SK-N-SH (cell line): Measurements from ENCODE around the gene OR4K1. TPM values are rescaled to one million over a fixed set of nuclear protein-coding genes. Genes with fewer than 3 reads are reported as not detected.

Source experiments
- CTCF ChIA-PET: fragments of 300-600, 350-600 bp; formaldehyde crosslinking; extraction: SDS; loops from one replicate; lab custom pipeline; 2021; lab: Yijun Ruan, JAX
- POLR2A ChIA-PET: fragments of 350-600 bp; sonication (Branson Sonifier 250); formaldehyde crosslinking; extraction: SDS; loops from one replicate; lab custom pipeline; 2020; ENCODE audit warnings: antibody characterized with exemption, inconsistent platforms; lab: Yijun Ruan, JAX
- DNase-seq: peaks from one replicate; pipeline ENCODE4 v3.0.0; 2012
- H2AFZ ChIP-seq: fragments of 200-600 bp; sonication (generic); 2 replicates; pipeline ENCODE4 v1.8.1; 2016; ENCODE audit warnings: antibody characterized with exemption, mild to moderate bottlenecking, low read depth
- H3F3A ChIP-seq: fragments of 200-600 bp; sonication (generic); replicated peaks from 2 replicates; pipeline ENCODE3; 2016; ENCODE audit warnings: antibody characterized with exemption, mild to moderate bottlenecking; ENCODE audit not compliant: insufficient read depth
- H3K27ac ChIP-seq, 2 experiments: fragments of 200-500 bp in 1 of 2; fragments of 200-600 bp in 1 of 2; sonication (Bioruptor generic) in 1 of 2; sonication (generic), shearing (Covaris generic) in 1 of 2; 2 replicates each; pipeline versions ENCODE4 v1.5.1 to v1.6.1; 2014 to 2016; ENCODE audit warnings: low read depth in 2 of 2, inconsistent platforms in 1 of 2, low read length in 1 of 2, mild to moderate bottlenecking in 1 of 2, mixed read lengths in 1 of 2
- H3K27me3 ChIP-seq: fragments of 200-600 bp; sonication (generic), shearing (Covaris generic); 2 replicates; pipeline ENCODE4 v1.6.1; 2016; ENCODE audit warnings: mixed run types; ENCODE audit not compliant: insufficient read depth
- H3K36me3 ChIP-seq, 2 experiments: fragments of 200-500 bp in 1 of 2; fragments of 200-600 bp in 1 of 2; sonication (Bioruptor generic) in 1 of 2; sonication (generic) in 1 of 2; replicated peaks in 1 of 2; 2 replicates each; pipeline versions ENCODE3 to v1.5.1; 2014 to 2016; ENCODE audit warnings: low read length in 1 of 2, mild to moderate bottlenecking in 1 of 2; ENCODE audit not compliant: insufficient read depth in 2 of 2, control insufficient read depth in 1 of 2
- H3K4me1 ChIP-seq, 2 experiments: fragments of 200-500 bp in 1 of 2; fragments of 200-600 bp in 1 of 2; sonication (Bioruptor generic) in 1 of 2; sonication (generic), shearing (Covaris generic) in 1 of 2; 2 replicates each; pipeline versions ENCODE4 v1.5.1 to v1.6.1; 2014 to 2016; ENCODE audit warnings: low read depth in 1 of 2, low read length in 1 of 2, mixed run types in 1 of 2; ENCODE audit not compliant: insufficient read depth in 2 of 2, control insufficient read depth in 1 of 2
- H3K4me2 ChIP-seq: fragments of 200-600 bp; sonication (generic), shearing (Covaris generic); 2 replicates; pipeline ENCODE4 v1.6.1; 2017; ENCODE audit warnings: mixed run types
- H3K4me3 ChIP-seq, 2 experiments: fragments of 200-500 bp in 1 of 2; fragments of 200-600 bp in 1 of 2; sonication (Bioruptor generic) in 1 of 2; sonication (generic), shearing (Covaris generic) in 1 of 2; 2 replicates each; pipeline versions ENCODE4 v1.5.1 to v1.8.1; 2014 to 2016; ENCODE audit warnings: low read depth in 2 of 2, inconsistent platforms in 1 of 2, low read length in 1 of 2, mild to moderate bottlenecking in 1 of 2, mixed read lengths in 1 of 2, moderate library complexity in 1 of 2
- H3K79me2 ChIP-seq: fragments of 200-600 bp; sonication (generic); 2 replicates; pipeline ENCODE4 v1.8.1; 2017; ENCODE audit warnings: mild to moderate bottlenecking; ENCODE audit not compliant: insufficient read depth
- H3K9ac ChIP-seq: fragments of 200-600 bp; sonication (generic); 2 replicates; pipeline ENCODE4 v1.6.1; 2017; ENCODE audit warnings: mixed run types
- H3K9me2 ChIP-seq: fragments of 200-600 bp; sonication (generic); 2 replicates; pipeline ENCODE4 v1.6.1; 2017; ENCODE audit warnings: mixed run types
- H3K9me3 ChIP-seq: fragments of 200-600 bp; sonication (generic); 2 replicates; pipeline ENCODE4 v1.6.1; 2017; ENCODE audit warnings: mixed run types, mild to moderate bottlenecking, moderate library complexity
- H4K20me1 ChIP-seq: fragments of 200-600 bp; sonication (generic); 2 replicates; pipeline ENCODE4 v1.6.1; 2017; ENCODE audit warnings: mild to moderate bottlenecking, mixed run types; ENCODE audit not compliant: insufficient read depth
- ELF1 ChIP-seq: IDR thresholded peaks from 2 replicates; pipeline ENCODE4 v1.4.0; 2012
- FOSL2 ChIP-seq: IDR thresholded peaks from 2 replicates; pipeline ENCODE4 v1.4.0; 2012; ENCODE audit warnings: low read depth, mild to moderate bottlenecking, moderate library complexity, borderline replicate concordance
- FOXJ3 ChIP-seq: sonication (generic); formaldehyde crosslinking; IDR thresholded peaks from 2 replicates; pipeline ENCODE4 v1.5.1; 2020; ENCODE audit warnings: mild to moderate bottlenecking, missing genetic modification reagents
- GATA2 ChIP-seq: sonication (generic); formaldehyde crosslinking; IDR thresholded peaks from 2 replicates; pipeline ENCODE4 v1.5.0; 2020; ENCODE audit warnings: mild to moderate bottlenecking, missing genetic modification reagents
- NFIC ChIP-seq: IDR thresholded peaks from 2 replicates; pipeline ENCODE4 v1.4.0; 2012; ENCODE audit warnings: borderline replicate concordance
- PBX3 ChIP-seq: IDR thresholded peaks from 2 replicates; pipeline ENCODE4; 2012
- POLR2AphosphoS5 ChIP-seq: IDR thresholded peaks from 2 replicates; pipeline ENCODE4 v1.6.1; 2012; ENCODE audit warnings: low read depth, low read length
- REST ChIP-seq: IDR thresholded peaks from 2 replicates; pipeline ENCODE4 v1.6.1; 2012; ENCODE audit warnings: mild to moderate bottlenecking, low read depth, low read length, moderate library complexity
- RFX5 ChIP-seq: IDR thresholded peaks from 2 replicates; pipeline ENCODE4 v1.6.1; 2012; ENCODE audit warnings: mild to moderate bottlenecking, improper control_type of control experiment, low read length
- SIN3A ChIP-seq: IDR thresholded peaks from 2 replicates; pipeline ENCODE4 v1.6.1; 2012; ENCODE audit warnings: low read depth, mild to moderate bottlenecking, low read length, moderate library complexity, borderline replicate concordance
- TCF12 ChIP-seq: IDR thresholded peaks from 2 replicates; pipeline ENCODE4 v1.4.0; 2012
- YY1 ChIP-seq: IDR thresholded peaks from 2 replicates; pipeline ENCODE4 v1.4.0; 2012; ENCODE audit warnings: low read depth, mild to moderate bottlenecking
- ZBTB33 ChIP-seq: IDR thresholded peaks from 2 replicates; pipeline ENCODE4 v1.4.0; 2012; ENCODE audit warnings: low read depth, borderline replicate concordance
- WGBS: methylation state at CpG from one replicate; pipeline ENCODE4 v1.1.6; 2017; ENCODE audit warnings: low lambda C conversion rate; 5-methylcytosine and 5-hydroxymethylcytosine counted together
- polyA plus RNA-seq, 3 experiments: library from polyadenylated mRNA; depleted of rRNA; stranded (reverse); fragments of >200 nt; gene quantifications; 2 replicates each; pipeline ENCODE4 v1.2.3, GENCODE V29; 2012

OR4K1 gene
- polyA plus RNA-seq (2012; rRNA removed) = not detected in 2 replicates
- not detected in 2 replicates for polyA plus RNA-seq (2012; cell fraction: cytosol; rRNA removed)
- polyA plus RNA-seq (2012; cell fraction: nucleus; rRNA removed) = not detected in 2 replicates

GRCh38 chr14:19930617-19931016 is at the start of gene OR4K1:
OR4K1 (plus strand) TSS chr14:19930917; CDS start chr14:19935667, 4,750 bp downstream.
- DNase-seq = no peak
- Histone ChIP-seq H3F3A (no peaks in the 10 kb centered on the region), H3K4me2 (no peak within 1 kb of the TSS), H3K4me1 (no peaks in the 10 kb centered on the region), H3K9me2 (no peaks in the 10 kb centered on the region), H3K27ac (no peak within 1 kb of the TSS), H3K9me3 (no peaks in the 10 kb centered on the region), H2AFZ (no peak within 1 kb of the TSS), H3K27me3 (peaks cover 5% of the 10 kb centered on the region; the same call in 1 of the 2 replicates), H3K4me3 (no peak within 1 kb of the TSS), H3K9ac (no peak within 1 kb of the TSS), H4K20me1 (no peaks in the 10 kb centered on the region), H3K79me2 (no peaks in the 10 kb centered on the region), H3K36me3 (no peaks in the 10 kb centered on the region)
- CTCF ChIA-PET = no interaction called here
- TF ChIP-seq GATA2 (CRISPR knock-in tag) = no peak
- 4% methylated on average over 3 of the region's 3 CpGs for WGBS
- POLR2A ChIA-PET = no interaction called here

GRCh38 chr14:19895282-19895681 is 35.4 kb upstream of the OR4K1 start:
- POLR2A ChIA-PET = no interaction called here
- no peak overlapping the region for H2AFZ ChIP-seq

More at GRCh38 chr14:19895282-19895681, 35.4 kb upstream of the OR4K1 start:
- H3K4me2 ChIP-seq = no peak overlapping the region
- H3K4me1 ChIP-seq = no peaks in the 10 kb centered on the region
- H3K4me3 ChIP-seq = no peak overlapping the region
- H3K36me3 ChIP-seq = no peaks in the 10 kb centered on the region
- H3K9me2 ChIP-seq = no peaks in the 10 kb centered on the region
- no peaks in the 10 kb centered on the region for H3K27me3 ChIP-seq
- CTCF ChIA-PET = no interaction called here
- H3K27ac ChIP-seq = no peak overlapping the region
- H3K9ac ChIP-seq = no peak overlapping the region
- 0 out of 2 replicates have a peak, but pooled peaks cover 6% of the 10 kb centered on the region for H3K9me3 ChIP-seq
- no peaks in the 10 kb centered on the region for H4K20me1 ChIP-seq
- WGBS = 0% methylated on average over 2 of the region's 2 CpGs
- H3K79me2 ChIP-seq = no peaks in the 10 kb centered on the region
- TF ChIP-seq POLR2AphosphoS5 (no peak), GATA2 (CRISPR knock-in tag) (no peak), TCF12 (no peak), ELF1 (no peak), NFIC (no peak), YY1 (no peak), REST (no peak), FOXJ3 (no peak), SIN3A (no peak), RFX5 (no peak), FOSL2 (no peak), PBX3 (no peak), ZBTB33 (no peak)
- TF ChIP-seq, all 33 proteins: peak for 0
- no peak for DNase-seq
- no peaks in the 10 kb centered on the region for H3F3A ChIP-seq
